ENCODE measurements around the gene NDUFA8. TPM values are rescaled to one million over a fixed set of nuclear protein-coding genes. Genes with fewer than 3 reads are reported as not detected.
A peak's percentile ranks its signal among the peaks of the same experiment; 100 is the strongest.

NDUFA8 gene
- total RNA-seq, 3 donors from 2014 or later: 66.9 to 85.0 (median 69.1) TPM

- no peaks in the 10 kb centered on the region for H3K9me3 ChIP-seq
- peak in 2 of 3 donors; percentile 80 to 85 for DNase-seq
- H3K4me3 ChIP-seq: no peak overlapping the region
- H3K4me1 ChIP-seq (ENCODE audit: low read depth): no peaks in the 10 kb centered on the region
- H3K36me3 ChIP-seq (ENCODE audit: low read depth): no peaks in the 10 kb centered on the region
- TF ChIP-seq CTCF (IDR thresholded peaks at IDR 0.05): peak; percentile 95
- peak; percentile 77 for ATAC-seq
- intact Hi-C loops (cut with DNase I, micrococcal nuclease): loop anchor here (2.0 to 10.0 kb wide), 2 partner anchors 22 to 692 kb away; no protein-coding TSS in a partner anchor
Measured at GRCh38 chr9:122122903-122123632, 36.5 kb downstream of the NDUFA8 start.

- Histone ChIP-seq H3K4me3 (no peak overlapping the region), H3K9me3 (no peaks in the 10 kb centered on the region), H3K4me1 (ENCODE audit: low read depth) (no peaks in the 10 kb centered on the region), H3K36me3 (ENCODE audit: low read depth) (no peaks in the 10 kb centered on the region)
- ATAC-seq: no peak
- intact Hi-C loops (cut with DNase I, micrococcal nuclease): loop anchor here (2.0 to 10.0 kb wide), 2 partner anchors 22 to 692 kb away; no protein-coding TSS in a partner anchor
- no peak for TF ChIP-seq CTCF (IDR thresholded peaks at IDR 0.05)
- no peak for DNase-seq
Measured at GRCh38 chr9:122122468-122122867, 37.1 kb downstream of the NDUFA8 start.

- DNase-seq (no peak), ATAC-seq (no peak)
- H3K4me1 ChIP-seq (ENCODE audit: low read depth): no peaks in the 10 kb centered on the region
- intact Hi-C loops (cut with DNase I, micrococcal nuclease): loop anchor here (2.0 to 10.0 kb wide), 2 partner anchors 21 to 693 kb away; no protein-coding TSS in a partner anchor
- H3K4me3 ChIP-seq: no peak overlapping the region
- H3K36me3 ChIP-seq (ENCODE audit: low read depth): no peaks in the 10 kb centered on the region
- no peaks in the 10 kb centered on the region for H3K9me3 ChIP-seq
- TF ChIP-seq CTCF (IDR thresholded peaks at IDR 0.05): no peak
Measured at GRCh38 chr9:122121931-122122330, 37.6 kb downstream of the NDUFA8 start.

GRCh38 chr9:122121391-122121790 is 38.2 kb downstream of the NDUFA8 start:
- ATAC-seq: no peak
- DNase-seq: no peak
- Histone ChIP-seq H3K9me3 (no peaks in the 10 kb centered on the region), H3K36me3 (ENCODE audit: low read depth) (no peaks in the 10 kb centered on the region), H3K4me1 (ENCODE audit: low read depth) (no peaks in the 10 kb centered on the region), H3K4me3 (no peak overlapping the region)
- intact Hi-C loops (cut with DNase I, micrococcal nuclease): loop anchor here in 1 of 2 donors (10.0 kb wide), 1 partner anchor 693 kb away; no protein-coding TSS in a partner anchor
- no peak for TF ChIP-seq CTCF (IDR thresholded peaks at IDR 0.05)

- ATAC-seq: no peak
- DNase-seq: no peak
- intact Hi-C loops (cut with DNase I, micrococcal nuclease): loop anchor here in 1 of 2 donors (10.0 kb wide), 1 partner anchor 694 kb away; no protein-coding TSS in a partner anchor
Measured at GRCh38 chr9:122120316-122121071, 39.1 kb downstream of the NDUFA8 start.

More at GRCh38 chr9:122120316-122121071, 39.1 kb downstream of the NDUFA8 start:
- Histone ChIP-seq H3K9me3 (no peaks in the 10 kb centered on the region), H3K4me3 (no peak overlapping the region), H3K36me3 (ENCODE audit: low read depth) (no peaks in the 10 kb centered on the region), H3K4me1 (ENCODE audit: low read depth) (no peaks in the 10 kb centered on the region)
- TF ChIP-seq CTCF (IDR thresholded peaks at IDR 0.05): no peak
